Hematopoietic multipotent progenitor cell (in vitro differentiated cells): ENCODE measurements around the gene OAF. TPM values are rescaled to one million over a fixed set of nuclear protein-coding genes. Genes with fewer than 3 reads are reported as not detected.

Experiments
- DNase-seq, 3 donors: peaks; one replicate each; pipeline ENCODE4 v3.0.0-alpha.2; 2011 to 2015; ENCODE audit warnings: low read depth in 2 of 3, low spot score in 2 of 3
- total RNA-seq: library from RNA; depleted of rRNA; stranded (reverse); fragments of >200 nt; gene quantifications from one replicate; pipeline ENCODE4 v1.2.3, GENCODE V29; 2012

Gene OAF
- total RNA-seq, 1 donor: 25.0 TPM

DNA sequence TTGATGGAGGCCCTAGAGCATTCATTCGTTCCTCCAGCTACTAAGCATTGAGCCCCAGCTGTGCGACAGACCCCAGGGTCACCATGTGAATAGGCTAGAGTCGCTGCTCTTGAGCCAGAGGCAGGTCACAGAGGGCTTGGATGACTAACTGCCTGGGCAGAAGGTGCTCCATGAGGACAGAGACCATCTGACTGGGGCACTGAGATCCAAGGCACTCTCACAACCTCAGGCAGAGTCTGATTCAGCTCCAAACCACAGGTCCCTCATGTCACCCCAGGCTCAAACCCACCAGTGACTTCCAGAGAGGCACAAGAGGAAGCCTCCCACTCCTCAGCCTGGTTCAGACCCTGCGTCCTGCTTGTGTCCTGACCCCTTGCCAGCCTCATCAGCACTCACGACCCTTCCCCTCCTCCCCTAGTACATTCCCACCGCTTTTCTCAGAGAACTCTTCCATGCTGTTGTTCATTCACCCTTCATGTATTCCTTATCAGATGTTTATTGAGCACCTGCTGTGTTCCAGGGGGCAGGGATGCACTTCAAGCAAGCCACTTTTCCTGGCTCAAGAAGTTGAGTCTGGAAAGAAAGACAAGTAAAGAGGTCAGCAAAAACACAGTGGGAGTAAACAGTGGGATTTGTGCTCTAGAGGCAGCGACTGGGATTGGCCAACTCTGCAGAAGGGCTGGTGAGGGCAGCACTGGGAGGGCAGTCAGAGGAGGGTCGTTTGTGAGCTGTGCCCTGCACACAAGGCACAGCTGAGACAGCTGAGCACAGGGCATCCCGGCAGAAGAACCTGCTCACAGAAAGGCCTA lies 9.3 kb downstream of the OAF start:
- DNase-seq: no peak

DNA sequence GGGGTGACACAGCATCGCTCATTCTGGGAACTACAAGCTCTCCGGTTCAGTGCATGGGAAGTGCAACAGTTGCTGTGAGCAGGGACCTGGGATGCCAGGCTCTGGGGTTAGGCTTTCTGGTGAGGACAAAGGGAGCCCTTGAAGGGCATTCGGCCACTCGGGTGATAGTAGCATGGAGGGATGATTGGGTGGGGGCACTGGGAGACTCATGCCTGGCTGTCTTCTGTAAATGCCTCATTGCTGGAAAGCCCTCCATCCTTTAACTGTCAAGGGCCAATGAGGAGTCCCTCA lies 9.9 kb downstream of the OAF start:
- DNase-seq: no peak

DNA sequence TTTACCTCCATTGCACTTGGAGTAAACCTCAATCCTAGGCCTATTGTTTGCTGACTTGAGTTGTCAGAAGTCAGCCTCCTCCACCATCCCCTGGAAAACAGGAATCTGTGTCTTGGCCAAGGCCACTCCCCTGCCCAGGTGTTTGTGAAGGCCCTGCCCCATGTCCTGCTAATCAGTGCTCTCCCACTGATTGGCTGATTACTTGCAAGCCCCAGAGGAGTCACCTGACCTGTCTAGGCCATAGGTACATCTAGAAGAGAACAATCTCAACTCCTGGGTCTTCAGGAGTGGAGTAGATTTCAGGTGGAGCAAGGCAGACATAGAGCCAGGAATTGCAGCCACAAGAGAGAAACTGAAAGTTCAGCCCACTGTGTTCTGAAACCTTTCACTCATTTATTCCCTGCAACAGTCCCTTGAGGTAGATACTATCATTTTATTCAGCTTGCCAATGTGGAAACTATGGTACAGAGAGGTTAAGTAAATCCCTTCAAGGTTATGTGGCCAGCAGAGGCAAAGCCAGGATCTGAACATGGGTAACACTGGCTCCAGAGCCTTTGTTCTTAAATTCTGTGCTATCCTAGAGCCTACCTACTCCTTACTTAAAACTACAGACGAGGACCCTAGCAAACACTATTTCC lies 10.4 kb downstream of the OAF start:
- DNase-seq: no peak

DNA sequence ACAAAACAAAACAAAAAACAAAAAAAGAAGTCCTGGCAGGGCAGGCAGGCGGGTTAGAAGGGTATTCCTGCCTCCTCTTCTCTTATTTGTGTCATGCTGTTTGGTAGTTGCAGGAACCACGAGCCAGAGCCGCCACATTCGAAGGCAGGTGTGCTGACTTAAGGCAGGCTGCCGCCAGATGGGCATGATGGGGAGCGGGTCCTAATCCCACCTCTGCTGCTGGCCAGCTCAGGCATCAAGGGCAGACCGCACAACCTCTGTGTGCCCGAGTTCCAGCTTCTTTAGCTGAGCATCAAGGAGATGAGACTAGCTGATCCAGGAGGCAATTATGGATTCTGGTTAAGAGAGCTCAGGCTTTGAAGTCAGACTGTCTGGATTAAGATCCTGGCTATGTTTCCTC lies 12.1 kb downstream of the OAF start:
- DNase-seq: no peak

DNA sequence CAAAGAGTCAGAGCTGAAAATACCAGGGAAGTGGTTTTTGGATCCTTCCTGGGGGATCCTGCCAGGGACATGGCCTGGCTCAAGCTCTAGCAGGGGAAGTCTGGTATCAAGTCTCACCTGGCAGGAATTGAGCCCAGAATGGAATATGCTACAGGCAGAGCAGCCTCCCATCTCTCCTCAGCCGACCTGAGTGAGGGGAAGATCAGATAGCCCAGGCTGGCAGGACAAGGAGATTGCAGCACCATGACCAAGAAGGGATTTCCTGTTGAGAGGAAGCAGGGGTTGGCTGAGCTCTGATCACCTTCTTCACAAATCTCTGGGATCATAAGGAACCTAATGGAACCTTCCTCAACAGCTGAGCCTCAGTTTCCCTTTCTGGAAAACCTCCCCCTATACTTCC lies 13.0 kb downstream of the OAF start:
- DNase-seq: no peak

DNA sequence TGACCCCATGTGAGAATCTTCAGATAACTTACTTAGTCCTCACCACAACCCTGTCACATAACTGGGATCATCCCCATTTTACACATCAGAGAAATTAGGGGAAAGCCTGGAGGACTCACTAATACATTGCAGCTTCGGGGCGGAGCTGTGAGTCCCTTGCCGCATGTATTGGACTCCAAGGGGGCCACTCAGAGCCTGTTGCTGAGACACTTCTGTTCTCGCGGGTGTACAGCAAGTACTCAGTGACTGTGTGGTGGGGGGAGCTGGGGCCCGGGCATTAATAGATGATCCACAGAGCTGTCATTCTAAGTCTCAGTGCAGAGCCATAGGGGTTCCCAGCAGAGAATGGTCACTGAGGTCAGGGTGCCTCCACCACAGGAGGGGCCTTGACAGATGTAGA lies 13.5 kb downstream of the OAF start:
- DNase-seq: peak in 2 of 3 donors; percentile 44 to 61

DNA sequence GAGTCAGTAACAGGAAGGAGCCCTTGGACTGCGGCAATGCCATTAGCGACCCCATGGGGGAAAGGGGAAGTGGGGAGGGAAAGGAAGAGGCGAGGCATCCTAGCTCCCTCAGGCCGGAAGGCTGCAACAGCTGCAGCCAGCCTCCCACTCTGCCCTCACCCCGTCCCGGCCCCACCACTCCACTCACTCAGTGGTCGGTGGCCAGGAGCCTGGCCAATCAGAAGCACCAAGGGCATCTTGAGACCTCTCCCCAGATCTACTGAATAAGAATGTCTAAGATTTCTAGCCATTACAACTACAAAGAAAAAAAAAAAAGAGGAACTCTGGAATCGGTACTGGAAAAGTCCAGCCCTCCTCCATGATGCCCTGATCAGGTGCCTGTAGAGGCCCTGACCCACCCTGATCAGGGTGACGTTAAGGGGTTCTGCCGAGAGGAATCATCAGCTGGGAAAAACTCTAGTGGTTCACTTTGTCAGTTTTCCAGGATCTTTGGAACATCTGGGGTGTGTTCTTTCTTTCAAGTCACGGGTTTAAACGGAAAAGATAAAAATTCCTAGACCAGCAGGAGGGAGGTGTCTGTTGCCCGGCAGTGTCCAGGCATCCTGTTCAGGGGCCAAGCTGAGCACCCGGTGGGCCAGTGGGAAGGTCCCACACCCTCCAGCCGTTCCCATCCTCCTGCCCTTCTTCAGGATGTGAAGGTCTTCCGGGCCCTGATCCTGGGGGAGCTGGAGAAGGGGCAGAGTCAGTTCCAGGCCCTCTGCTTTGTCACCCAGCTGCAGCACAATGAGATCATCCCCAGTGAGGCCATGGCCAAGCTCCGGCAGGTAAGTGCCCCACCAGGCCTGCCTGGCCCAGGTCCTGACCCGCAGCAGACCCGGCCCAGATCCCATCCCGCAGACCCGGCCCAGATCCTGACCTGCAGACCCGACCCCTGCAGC lies 14.4 kb downstream of the OAF start:
- DNase-seq: peak in 2 of 3 donors; percentile 87 to 94

DNA sequence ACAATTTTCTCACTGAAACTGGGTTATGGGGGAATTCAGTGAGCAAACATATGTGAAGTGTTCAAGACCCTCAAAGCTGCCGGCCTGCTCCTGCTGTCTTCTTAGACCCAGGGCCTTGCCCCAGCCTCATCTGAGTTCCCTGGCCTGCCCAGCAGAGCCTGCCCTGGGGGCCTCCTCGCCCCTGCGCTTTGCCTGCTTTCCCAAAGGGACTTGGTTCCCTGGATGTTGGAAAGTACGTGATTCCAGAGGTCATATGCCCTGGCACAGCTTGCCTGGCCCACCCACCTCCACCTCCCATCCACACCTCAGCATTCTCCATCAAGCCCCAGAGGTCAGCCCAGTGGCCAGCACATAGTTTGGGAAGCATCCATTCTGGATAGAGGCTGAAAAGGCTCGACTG lies 15.4 kb downstream of the OAF start:
- DNase-seq: no peak

DNA sequence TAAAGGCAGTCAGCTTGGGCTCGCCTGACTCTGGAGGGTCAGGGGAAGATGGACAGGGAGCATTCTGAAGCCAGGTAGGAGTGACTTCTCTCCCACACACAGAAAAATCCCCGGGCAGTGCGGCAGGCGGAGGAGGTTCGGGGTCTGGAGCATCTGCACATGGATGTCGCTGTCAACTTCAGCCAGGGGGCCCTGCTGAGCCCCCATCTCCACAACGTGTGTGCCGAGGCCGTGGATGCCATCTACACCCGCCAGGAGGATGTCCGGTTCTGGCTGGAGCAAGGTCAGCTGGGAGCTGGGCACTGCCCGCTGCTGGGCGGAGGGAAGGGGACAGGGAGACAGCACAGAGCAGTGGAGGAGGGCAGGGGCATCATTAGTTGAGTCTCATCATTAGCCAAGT lies 15.9 kb downstream of the OAF start:
- DNase-seq: no peak

DNA sequence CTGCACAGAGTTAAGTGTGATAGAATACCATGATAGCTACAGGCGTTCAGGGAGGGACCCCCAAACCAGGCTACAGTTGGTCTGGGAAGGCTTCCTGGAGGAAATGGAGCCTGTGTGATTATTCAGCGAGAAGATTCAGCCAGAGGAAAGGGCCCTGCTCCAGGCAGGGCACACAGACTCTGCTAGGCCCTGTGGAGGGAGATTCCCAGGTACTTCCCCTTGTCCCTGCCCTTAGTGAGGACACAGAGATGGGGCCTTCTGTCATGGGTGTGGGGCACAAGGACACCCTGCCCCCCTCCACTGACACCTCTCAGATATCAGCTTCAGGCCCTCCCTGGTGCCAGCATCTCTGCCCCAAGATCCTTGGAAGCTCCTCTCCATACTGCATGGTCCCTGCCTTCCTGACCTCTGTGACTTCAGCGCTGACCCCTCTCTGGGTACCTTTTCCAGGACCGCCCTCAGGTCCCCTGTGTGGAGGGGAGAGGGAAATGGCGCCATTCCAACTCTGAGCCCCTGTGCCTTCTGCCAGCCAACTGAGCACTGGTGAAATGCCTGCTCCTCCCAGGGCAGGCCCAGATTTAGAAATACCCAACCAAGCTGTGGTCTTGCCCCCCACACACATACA lies 16.5 kb downstream of the OAF start:
- no peak for DNase-seq

DNA sequence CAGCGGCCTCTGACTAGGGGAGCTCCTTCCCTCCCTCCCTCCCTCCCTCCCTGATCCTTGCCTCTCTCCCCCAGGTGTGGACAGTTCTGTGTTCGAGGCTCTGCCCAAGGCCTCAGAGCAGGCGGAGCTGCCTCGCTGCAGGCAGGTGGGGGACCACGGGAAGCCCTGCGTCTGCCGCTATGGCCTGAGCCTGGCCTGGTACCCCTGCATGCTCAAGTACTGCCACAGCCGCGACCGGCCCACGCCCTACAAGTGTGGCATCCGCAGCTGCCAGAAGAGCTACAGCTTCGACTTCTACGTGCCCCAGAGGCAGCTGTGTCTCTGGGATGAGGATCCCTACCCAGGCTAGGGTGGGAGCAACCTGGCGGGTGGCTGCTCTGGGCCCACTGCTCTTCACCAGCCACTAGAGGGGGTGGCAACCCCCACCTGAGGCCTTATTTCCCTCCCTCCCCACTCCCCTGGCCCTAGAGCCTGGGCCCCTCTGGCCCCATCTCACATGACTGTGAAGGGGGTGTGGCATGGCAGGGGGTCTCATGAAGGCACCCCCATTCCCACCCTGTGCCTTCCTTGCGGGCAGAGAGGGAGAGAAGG lies 18.1 kb downstream of the OAF start:
- DNase-seq: no peak

DNA sequence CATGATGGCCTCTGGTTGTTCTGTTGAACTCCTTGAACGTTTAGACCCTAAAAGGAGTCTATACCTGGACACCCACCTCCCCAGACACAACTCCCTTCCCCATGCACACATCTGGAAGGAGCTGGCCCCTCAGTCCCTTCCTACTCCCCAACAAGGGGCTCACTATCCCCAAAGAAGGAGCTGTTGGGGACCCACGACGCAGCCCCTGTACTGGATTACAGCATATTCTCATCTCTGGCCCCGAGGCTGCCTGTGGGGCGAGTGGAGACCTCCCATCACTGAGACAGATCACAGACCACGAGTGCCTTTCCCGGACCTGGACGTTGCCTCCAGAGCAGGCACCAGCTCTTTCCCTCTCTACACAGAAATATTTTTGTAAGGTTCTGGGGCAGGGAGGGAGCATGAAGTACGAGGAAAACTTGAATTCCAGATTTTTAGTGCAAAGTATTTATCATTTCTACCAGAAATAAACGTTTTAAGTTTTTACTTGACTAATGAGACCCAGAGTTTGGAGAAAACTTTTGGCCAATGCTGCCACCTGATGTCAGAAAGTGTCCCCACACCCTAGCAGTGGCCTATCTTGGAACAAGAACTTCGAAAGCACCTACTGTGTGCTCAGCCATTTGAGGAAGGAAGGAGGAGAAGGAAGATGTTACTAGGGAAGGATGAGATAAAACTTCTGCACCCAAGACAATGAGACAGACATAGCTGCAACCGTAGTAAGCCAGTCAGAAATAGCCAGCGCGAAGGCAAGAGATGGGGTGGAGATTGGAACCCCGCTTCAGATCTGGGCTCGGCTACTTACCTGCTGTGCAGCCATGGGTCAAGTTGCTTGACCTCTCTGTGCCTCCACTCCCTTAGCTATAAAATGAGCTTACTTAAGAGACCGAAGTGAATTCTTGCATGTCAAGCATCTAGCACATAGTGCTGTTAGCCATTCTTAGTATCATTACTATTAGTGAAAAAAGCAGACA lies 18.9 kb downstream of the OAF start:
- peak in 2 of 3 donors; percentile 45 to 67 for DNase-seq

DNA sequence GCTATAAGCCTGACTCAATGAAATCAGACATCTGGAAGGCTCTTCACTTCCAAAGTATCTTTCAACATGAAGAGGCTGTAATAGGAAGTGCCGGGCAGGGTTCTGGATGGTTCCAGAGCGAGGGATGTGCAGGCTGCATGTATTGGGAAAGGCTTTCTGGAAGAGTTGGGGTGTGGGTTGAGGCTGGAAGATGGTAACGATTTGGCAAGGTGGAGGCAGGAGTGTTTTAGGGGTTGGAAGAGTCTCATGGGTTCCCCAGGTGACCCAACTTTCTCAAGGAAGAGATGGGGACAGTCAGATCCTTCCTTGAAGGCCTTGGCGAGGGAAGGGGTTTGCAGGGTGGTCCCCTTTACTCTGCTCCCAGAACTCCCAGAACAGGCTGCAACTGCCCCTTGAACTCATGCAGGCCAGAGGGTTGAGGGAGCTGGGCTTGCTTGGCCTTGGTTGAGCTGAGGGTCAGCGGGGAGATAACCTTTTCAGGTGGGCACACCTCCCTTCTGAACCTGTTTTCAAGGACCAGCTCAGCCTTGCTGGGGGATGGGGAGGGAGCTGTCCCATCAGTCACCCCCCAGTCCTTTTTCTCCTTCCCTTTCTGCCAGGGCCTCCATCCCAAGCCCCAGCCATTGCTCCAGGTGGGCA lies 19.7 kb downstream of the OAF start:
- DNase-seq: no peak

DNA sequence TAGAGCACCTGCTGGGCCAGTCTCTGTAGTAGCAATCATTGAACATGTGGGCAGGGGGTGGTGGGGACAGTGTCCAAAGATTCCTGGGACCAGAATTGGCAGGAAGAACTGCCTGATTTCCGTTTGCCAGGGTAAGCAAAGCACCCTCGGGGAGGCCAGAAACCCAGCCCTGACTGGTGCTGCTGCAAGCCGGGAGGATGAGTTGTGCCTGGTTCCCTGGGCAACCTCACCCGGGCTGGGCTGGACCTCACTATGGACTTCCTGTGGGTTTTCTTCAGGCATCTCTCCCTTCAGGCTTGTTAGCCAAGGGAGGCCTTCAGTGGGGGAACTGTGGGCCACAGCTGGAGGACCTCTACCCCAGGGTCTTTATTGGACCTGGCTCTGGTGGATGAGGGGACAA lies 21.1 kb downstream of the OAF start:
- no peak for DNase-seq

DNA sequence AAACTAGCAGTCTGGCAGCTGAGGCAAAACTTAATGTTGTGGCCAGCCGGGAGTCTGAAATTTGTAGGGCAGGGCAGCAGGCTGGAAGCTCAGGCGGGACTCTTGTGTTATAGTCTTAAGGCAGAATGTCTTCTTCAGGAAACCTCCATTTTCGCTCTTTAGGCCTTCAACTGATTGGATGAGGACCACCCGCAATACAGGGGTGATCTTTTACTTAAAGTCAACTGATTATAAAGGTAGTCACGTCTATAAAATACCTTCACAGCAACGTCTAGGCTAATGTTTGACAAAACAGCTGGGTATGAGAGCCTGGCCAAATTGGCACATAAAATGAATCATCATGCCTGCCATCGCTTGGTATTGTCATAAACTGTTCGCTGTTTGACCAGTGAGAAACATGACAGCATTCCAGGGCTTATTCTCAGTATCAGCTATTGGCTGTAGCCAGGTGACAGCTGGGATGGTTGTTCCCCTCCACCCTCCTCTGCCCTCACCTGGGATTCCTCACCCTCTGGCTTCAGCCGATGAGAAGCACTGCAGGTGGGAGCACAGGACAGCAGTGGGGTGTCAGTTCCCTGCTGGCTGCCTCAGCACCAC lies 22.5 kb downstream of the OAF start:
- no peak for DNase-seq

DNA sequence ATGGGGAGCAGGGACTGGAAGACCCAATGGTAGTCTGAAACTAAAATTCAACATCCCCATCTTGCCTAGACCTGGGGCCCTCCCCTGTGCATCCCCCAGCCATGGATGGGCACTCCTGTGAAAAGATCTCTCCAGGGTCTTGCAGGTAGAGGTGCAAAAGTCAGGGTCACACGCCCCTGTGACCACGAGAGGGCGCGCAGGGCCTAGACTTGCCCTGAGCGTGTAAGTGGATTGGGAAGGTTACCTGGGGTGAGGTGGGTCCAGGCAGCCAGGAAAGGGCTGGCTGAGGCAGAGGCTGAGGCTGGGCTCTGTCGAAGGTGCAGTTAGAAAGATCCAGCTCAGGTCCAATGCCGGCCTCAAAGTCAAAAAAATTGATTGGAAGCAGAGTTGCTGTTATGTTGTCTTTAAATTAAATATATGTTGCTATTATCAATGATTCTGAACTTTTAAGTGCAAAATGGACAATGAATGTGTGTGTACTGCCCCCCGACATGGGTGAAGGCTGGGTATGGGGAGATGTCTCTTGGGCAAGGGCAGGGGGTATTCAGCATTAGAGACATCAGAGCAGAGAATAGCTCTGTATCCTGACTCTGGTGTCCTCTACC lies 24.3 kb downstream of the OAF start:
- peak in 2 of 3 donors; percentile 60 to 72 for DNase-seq

DNA sequence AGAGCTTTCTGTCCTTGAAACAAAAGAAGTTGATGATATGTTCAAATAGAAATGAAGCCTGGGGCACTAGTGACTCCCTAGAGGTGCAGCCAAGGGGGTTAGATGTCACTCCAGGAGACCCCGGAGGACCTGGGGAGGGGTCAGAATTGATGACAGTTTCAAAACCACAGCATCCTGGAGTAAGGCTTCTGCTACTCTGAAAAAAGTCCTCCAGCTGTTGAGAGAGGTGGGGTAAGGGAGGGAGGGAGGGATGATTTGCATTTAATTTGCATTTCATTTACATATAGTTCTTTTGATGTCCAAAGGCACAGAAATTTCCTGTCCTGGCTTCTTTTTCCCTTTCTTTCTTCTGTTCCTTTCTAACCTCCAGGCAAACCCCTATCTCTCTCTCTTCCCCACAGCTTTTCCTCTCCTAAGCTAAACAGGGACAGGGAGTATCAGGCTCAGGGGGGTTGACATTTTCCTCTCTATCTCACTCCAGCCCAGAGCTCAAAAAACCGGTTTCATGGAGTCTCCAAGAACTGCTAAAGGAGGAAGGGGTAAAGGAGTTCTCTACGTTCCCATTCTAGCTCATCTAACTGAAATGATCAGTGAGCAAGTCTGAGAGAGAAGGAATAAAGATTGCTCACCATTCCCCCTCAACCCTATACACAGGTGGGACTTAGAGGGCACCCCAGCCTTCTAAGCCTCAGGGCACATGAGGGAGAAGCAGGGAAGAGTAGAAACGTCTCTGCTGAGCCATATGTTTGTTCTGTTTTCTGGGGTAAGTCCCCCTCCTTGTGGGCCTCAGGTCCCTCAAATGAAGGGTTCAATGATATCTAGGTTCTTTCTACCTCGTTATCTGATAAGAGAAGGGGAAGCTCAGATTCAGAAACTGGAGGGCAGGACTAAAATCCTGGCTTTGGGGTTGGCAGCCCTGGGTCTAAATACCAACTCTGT lies 25.6 kb downstream of the OAF start:
- DNase-seq: no peak
